H1 (cell line): ENCODE data around the gene GJD3. TPM values are rescaled to one million over a fixed set of nuclear protein-coding genes. Genes with fewer than 3 reads are reported as not detected.

Source experiments
- CTCF ChIA-PET: fragments of 300-600 bp; sonication (Branson Sonifier 250); formaldehyde crosslinking; loops from one replicate; lab custom pipeline; 2021; ENCODE audit not compliant: partially characterized antibody; lab: Charles Lee
- POLR2A ChIA-PET: fragments of 300-600 bp; sonication (Branson Sonifier 250); formaldehyde crosslinking; loops from one replicate; lab custom pipeline; 2021; ENCODE audit warnings: inconsistent platforms; ENCODE audit not compliant: partially characterized antibody; lab: Charles Lee
- DNase-seq, 2 experiments: peaks; one replicate each; pipeline versions ENCODE4 v3.0.0 to v3.0.0-alpha.2; 2010 to 2022; ENCODE audit warnings: low spot score in 2 of 2, low read depth in 1 of 2, mixed read lengths in 1 of 2
- FAIRE-seq: peaks from 2 replicates; lab custom pipeline; 2011; peaks lifted over from hg19 to GRCh38; lab: Jason Lieb, UNC
- H2AFZ ChIP-seq: 2 replicates; pipeline ENCODE4 v1.8.1; 2012; ENCODE audit warnings: low read length, inconsistent platforms
- H2AK5ac ChIP-seq: 2 replicates; pipeline ENCODE4 v1.6.1; 2013; ENCODE audit warnings: low read depth, low read length
- H2BK120ac ChIP-seq: replicated peaks from 2 replicates; pipeline ENCODE3; 2013; ENCODE audit warnings: low read depth, low read length, inconsistent platforms
- H2BK12ac ChIP-seq: 2 replicates; pipeline ENCODE4 v1.6.1; 2013; ENCODE audit warnings: low read depth, low read length
- H2BK15ac ChIP-seq: 2 replicates; pipeline ENCODE4 v1.6.1; 2013; ENCODE audit warnings: low read length
- H2BK20ac ChIP-seq: 2 replicates; pipeline ENCODE4 v1.6.1; 2013; ENCODE audit warnings: low read length
- H2BK5ac ChIP-seq: 2 replicates; pipeline ENCODE4 v1.6.1; 2013; ENCODE audit warnings: low read depth, low read length
- H3K14ac ChIP-seq: 2 replicates; pipeline ENCODE4 v1.6.1; 2013; ENCODE audit warnings: inconsistent platforms; ENCODE audit not compliant: insufficient read length
- H3K18ac ChIP-seq: 2 replicates; pipeline ENCODE4 v1.6.1; 2013; ENCODE audit warnings: low read length; ENCODE audit errors: extremely low read depth
- H3K23ac ChIP-seq: 2 replicates; pipeline ENCODE4 v1.6.1; 2013; ENCODE audit warnings: inconsistent platforms; ENCODE audit not compliant: insufficient read length
- H3K23me2 ChIP-seq: 2 replicates; pipeline ENCODE4 v1.6.1; 2013; ENCODE audit warnings: low read depth, low read length
- H3K27ac ChIP-seq: 2 replicates; pipeline ENCODE4 v1.6.1; 2011; ENCODE audit warnings: low read depth, low read length, inconsistent platforms
- H3K27me3 ChIP-seq, 4 experiments: replicated peaks in 1 of 4; 1 replicate in 1 of 4; 2 replicates in 3 of 4; pipeline versions ENCODE4 v1.6.1 to v1.8.1; 2011 to 2013; ENCODE audit warnings: low read length in 3 of 4, mild to moderate bottlenecking in 3 of 4, inconsistent platforms in 2 of 4, mixed read lengths in 2 of 4, moderate library complexity in 1 of 4; ENCODE audit not compliant: control insufficient read depth in 3 of 4, insufficient read depth in 3 of 4; ENCODE audit errors: extremely low read depth in 1 of 4
- H3K36me3 ChIP-seq, 4 experiments: 2 replicates each; pipeline versions ENCODE4 v1.6.1 to v1.8.1; 2011 to 2013; ENCODE audit warnings: mild to moderate bottlenecking in 4 of 4, low read length in 3 of 4, moderate library complexity in 2 of 4, control low read depth in 1 of 4, inconsistent platforms in 1 of 4; ENCODE audit not compliant: insufficient read depth in 4 of 4, control insufficient read depth in 2 of 4
- H3K4ac ChIP-seq: replicated peaks from 2 replicates; pipeline ENCODE3; 2013; ENCODE audit warnings: low read length, low read depth, mixed read lengths, inconsistent platforms; ENCODE audit not compliant: insufficient read length
- H3K4me1 ChIP-seq, 4 experiments: replicated peaks in 1 of 4; 1 replicate in 1 of 4; 2 replicates in 3 of 4; pipeline versions ENCODE4 v1.6.1 to v1.8.1; 2011 to 2013; ENCODE audit warnings: low read length in 3 of 4, inconsistent platforms in 2 of 4, mixed read lengths in 1 of 4; ENCODE audit not compliant: insufficient read depth in 4 of 4, control insufficient read depth in 3 of 4
- H3K4me2 ChIP-seq, 2 experiments: 2 replicates each; pipeline versions ENCODE4 v1.6.1 to v1.8.1; 2011 to 2013; ENCODE audit warnings: low read depth in 2 of 2, low read length in 2 of 2, control low read depth in 1 of 2, inconsistent platforms in 1 of 2, mild to moderate bottlenecking in 1 of 2; ENCODE audit not compliant: insufficient read depth in 1 of 2
- H3K4me3 ChIP-seq, 4 experiments: fragments of 200-600, 300-600 bp in 1 of 4; sonication (generic), shearing (Covaris generic), sonication (Bioruptor Twin) in 1 of 4; 2 replicates each; pipeline versions ENCODE4 v1.5.1 to v1.8.1; 2011 to 2016; ENCODE audit warnings: low read length in 4 of 4, low read depth in 3 of 4, control low read depth in 2 of 4, inconsistent platforms in 2 of 4, mild to moderate bottlenecking in 2 of 4, mixed read lengths in 1 of 4, moderate library complexity in 1 of 4; ENCODE audit not compliant: insufficient read depth in 2 of 4; ENCODE audit errors: extremely low read depth in 1 of 4
- H3K56ac ChIP-seq: replicated peaks from 2 replicates; pipeline ENCODE3; 2013; ENCODE audit warnings: low read depth, mild to moderate bottlenecking, mixed read lengths, low read length, inconsistent platforms; ENCODE audit not compliant: insufficient read length
- H3K79me1 ChIP-seq: 2 replicates; pipeline ENCODE4 v1.6.1; 2013; ENCODE audit warnings: low read depth, low read length, control low read depth
- H3K79me2 ChIP-seq, 2 experiments: 2 replicates each; pipeline versions ENCODE4 v1.6.1 to v1.8.1; 2012 to 2013; ENCODE audit warnings: low read length in 2 of 2, mild to moderate bottlenecking in 2 of 2, inconsistent platforms in 1 of 2; ENCODE audit not compliant: insufficient read depth in 2 of 2, control insufficient read depth in 1 of 2
- H3K9ac ChIP-seq, 4 experiments: replicated peaks in 1 of 4; 1 replicate in 1 of 4; 2 replicates in 3 of 4; pipeline versions ENCODE4 v1.6.1 to v1.8.1; 2011 to 2013; ENCODE audit warnings: low read depth in 3 of 4, low read length in 3 of 4, control low read depth in 2 of 4, mild to moderate bottlenecking in 2 of 4, moderate library complexity in 2 of 4, inconsistent platforms in 1 of 4; ENCODE audit errors: extremely low read depth in 1 of 4
- H3K9me3 ChIP-seq, 2 experiments: 2 replicates each; pipeline versions ENCODE4 v1.6.1 to v1.8.1; 2012 to 2013; ENCODE audit warnings: mild to moderate bottlenecking in 2 of 2, moderate library complexity in 2 of 2, control low read depth in 1 of 2, inconsistent platforms in 1 of 2, low read depth in 1 of 2, low read length in 1 of 2, mixed read lengths in 1 of 2; ENCODE audit not compliant: insufficient read depth in 2 of 2
- H4K20me1 ChIP-seq, 2 experiments: replicated peaks in 1 of 2; 2 replicates each; pipeline versions ENCODE3 to v1.8.1; 2011 to 2013; ENCODE audit warnings: inconsistent platforms in 2 of 2, low read length in 2 of 2, mild to moderate bottlenecking in 1 of 2; ENCODE audit not compliant: insufficient read depth in 2 of 2, control insufficient read depth in 1 of 2
- H4K5ac ChIP-seq: 2 replicates; pipeline ENCODE4 v1.6.1; 2013; ENCODE audit warnings: low read length, low read depth, mixed read lengths, inconsistent platforms; ENCODE audit not compliant: insufficient read length
- H4K8ac ChIP-seq: 2 replicates; pipeline ENCODE4 v1.8.0; 2013; ENCODE audit warnings: mild to moderate bottlenecking, moderate library complexity, low read length, inconsistent platforms; ENCODE audit not compliant: insufficient read depth; ENCODE audit errors: extremely low read depth
- H4K91ac ChIP-seq: replicated peaks from 2 replicates; pipeline ENCODE3; 2013; ENCODE audit warnings: low read length, mixed read lengths, inconsistent platforms; ENCODE audit not compliant: insufficient read length
- BACH1 ChIP-seq: IDR thresholded peaks from 2 replicates; pipeline ENCODE4 v1.6.1; 2012; ENCODE audit warnings: low read length, improper control_type of control experiment
- BCL11A ChIP-seq, 2 experiments: IDR thresholded peaks; one replicate each; pipeline ENCODE4 v1.6.1; 2011; ENCODE audit warnings: low read depth in 2 of 2, low read length in 2 of 2, mild to moderate bottlenecking in 2 of 2
- CBX5 ChIP-seq: fragments of 300-800, 300-1000 bp; sonication (generic); IDR thresholded peaks from 2 replicates; pipeline ENCODE4 v1.7.1; 2016; ENCODE audit warnings: antibody characterized with exemption, low read length, low read depth
- CEBPB ChIP-seq: IDR thresholded peaks from 2 replicates; pipeline ENCODE4 v1.6.1; 2012; ENCODE audit warnings: low read depth, low read length
- CHD1 ChIP-seq: IDR thresholded peaks from 2 replicates; pipeline ENCODE4 v1.6.1; 2012; ENCODE audit warnings: low read depth, low read length, improper control_type of control experiment
- CHD2 ChIP-seq: IDR thresholded peaks from 2 replicates; pipeline ENCODE4 v1.6.1; 2012; ENCODE audit warnings: low read length, improper control_type of control experiment
- CREB1 ChIP-seq: IDR thresholded peaks from 2 replicates; pipeline ENCODE4 v1.6.1; 2012; ENCODE audit warnings: inconsistent platforms
- FOSL1 ChIP-seq: IDR thresholded peaks from 2 replicates; pipeline ENCODE4 v1.6.1; 2011; ENCODE audit warnings: mild to moderate bottlenecking, low read depth, low read length, moderate library complexity; ENCODE audit not compliant: insufficient read depth
- KDM4A ChIP-seq: IDR thresholded peaks from one replicate; pipeline ENCODE4 v1.7.1; 2012; ENCODE audit warnings: low read depth, mild to moderate bottlenecking, moderate library complexity, low read length, inconsistent platforms; ENCODE audit not compliant: severe bottlenecking
- PHF8 ChIP-seq: fragments of 200-600 bp; sonication (generic); conservative IDR thresholded peaks from 2 replicates; pipeline ENCODE4 v1.7.1; 2012; ENCODE audit warnings: low read depth, mild to moderate bottlenecking, inconsistent platforms, low read length, moderate library complexity
- RAD21 ChIP-seq, 2 experiments: IDR thresholded peaks in 1 of 2; conservative IDR thresholded peaks in 1 of 2; 2 replicates each; pipeline ENCODE4 v1.6.1; 2011; ENCODE audit warnings: low read depth in 2 of 2, low read length in 2 of 2, improper control_type of control experiment in 1 of 2, inconsistent platforms in 1 of 2, mild to moderate bottlenecking in 1 of 2, moderate library complexity in 1 of 2
- SIN3A ChIP-seq, 2 experiments: IDR thresholded peaks in 1 of 2; conservative IDR thresholded peaks in 1 of 2; 2 replicates each; pipeline ENCODE4 v1.6.1; 2011 to 2012; ENCODE audit warnings: low read length in 2 of 2, improper control_type of control experiment in 1 of 2, low read depth in 1 of 2, mild to moderate bottlenecking in 1 of 2
- SIRT6 ChIP-seq: IDR thresholded peaks from one replicate; pipeline ENCODE4 v1.7.1; 2012; ENCODE audit warnings: low read length, inconsistent platforms
- SP1 ChIP-seq: IDR thresholded peaks from 2 replicates; pipeline ENCODE4 v1.6.1; 2011; ENCODE audit warnings: low read depth, low read length
- SP2 ChIP-seq: IDR thresholded peaks from 2 replicates; pipeline ENCODE4 v1.6.1; 2012; ENCODE audit warnings: mild to moderate bottlenecking, low read length, inconsistent platforms
- WGBS, 2 experiments: shearing (Covaris generic) in 1 of 2; methylation state at CpG; one replicate each; pipeline versions ENCODE4 v1.1.6 to v1.1.7; 2013 to 2015; ENCODE audit warnings: low lambda C conversion rate in 2 of 2, mixed read lengths in 2 of 2, inconsistent platforms in 1 of 2, low coverage in 1 of 2, missing lambda C conversion rate in 1 of 2; ENCODE audit not compliant: insufficient replicate concordance in 2 of 2, insufficient coverage in 1 of 2, insufficient read length in 1 of 2; ENCODE audit errors: extremely low coverage in 1 of 2, missing lambda C conversion rate in 1 of 2; 5-methylcytosine and 5-hydroxymethylcytosine counted together
- polyA plus RNA-seq, 7 experiments: library from polyadenylated mRNA; depleted of rRNA in 3 of 7; stranded (reverse) in 5 of 7; unstranded in 2 of 7; fragments of >200 nt in 5 of 7; fragments of 200-250 nt in 2 of 7; gene quantifications; 1 replicate in 5 of 7; 2 replicates in 1 of 7; 4 replicates in 1 of 7; pipeline versions ENCODE4 v1.2.1 to v1.2.3, GENCODE V29; 2011 to 2013; ENCODE audit warnings: missing spikeins in 2 of 7, mixed read lengths in 2 of 7
- total RNA-seq: library from RNA; stranded (reverse); fragmentation: NEBNext Ultra II Directional; extraction: Animal tissue kit (Norgen Biotek cat#: 25700); gene quantifications from 2 replicates; pipeline ENCODE4 v1.2.1, GENCODE V29; 2021

Gene GJD3
- total and polyA plus RNA-seq, 2 of the 8 experiments (the other 6 are each of a cell fraction or from before 2014, with no cell fraction given): 0.53 to 1.9 TPM

DNA sequence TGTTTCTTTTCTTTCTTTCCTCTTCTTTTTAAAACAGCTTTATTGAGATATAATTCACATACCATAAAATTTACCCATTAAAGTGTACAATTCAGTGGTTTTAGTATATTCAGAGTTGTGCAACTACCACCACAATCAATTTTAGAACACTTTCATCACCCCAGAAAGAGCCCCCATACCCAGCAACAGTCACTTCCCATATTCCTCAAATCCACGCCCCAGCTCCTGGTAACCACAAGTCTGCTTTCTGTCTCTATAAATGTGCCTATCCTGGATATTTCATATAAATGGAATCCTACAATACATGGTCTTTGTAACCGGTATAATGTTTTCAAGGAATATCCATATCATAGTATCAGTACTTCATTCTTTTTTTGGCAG lies 36.2 kb downstream of the GJD3 start:
- POLR2A ChIA-PET: interaction anchor here (0.6 to 2.5 kb wide), 6 partner anchors 9 to 23 kb away, joined by 3 to 21 read pairs (median 4); no protein-coding TSS in a partner anchor
- no peaks in the 10 kb centered on the region for H3K36me3 ChIP-seq
- DNase-seq (no peak), FAIRE-seq (no peak)
- no peak overlapping the region for H3K9ac ChIP-seq
- WGBS, 2 experiments: 96% methylated on average over 2 of the region's 2 CpGs; no CpG with 5 or more reads in 1 of the 2 experiments
- H2AK5ac ChIP-seq: no peak overlapping the region
- no peak overlapping the region for H3K4ac ChIP-seq
- no peaks in the 10 kb centered on the region for H3K9me3 ChIP-seq
- H2BK20ac ChIP-seq: no peak overlapping the region
- H3K4me1 ChIP-seq: peaks cover 0 to 4% (median 1%) of the 10 kb centered on the region in 4 experiments; a peak in 3 of 7 replicates
- H2BK15ac ChIP-seq: no peak overlapping the region
- no peak overlapping the region for H2BK12ac ChIP-seq
- no peak overlapping the region for H2BK5ac ChIP-seq
- H2AFZ ChIP-seq: no peak overlapping the region
- H4K20me1 ChIP-seq: peaks cover 14 to 23% of the 10 kb centered on the region in 2 experiments
- no peak overlapping the region for H4K91ac ChIP-seq
- H3K23me2 ChIP-seq: no peaks in the 10 kb centered on the region
- H3K18ac ChIP-seq: no peak overlapping the region
- H3K56ac ChIP-seq: no peak overlapping the region
- no peak overlapping the region for H3K27ac ChIP-seq
- no peak overlapping the region for H3K14ac ChIP-seq
- H3K23ac ChIP-seq: no peak overlapping the region
- TF ChIP-seq SIN3A (conservative IDR thresholded peaks at IDR 0.05 in 1 of 2, IDR thresholded peaks at IDR 0.05 in 1 of 2; ENCODE audit: low read depth in 1 of 2, low read length in 2 of 2) (no peak), CREB1 (no peak), CHD1 (no peak), SP1 (no peak), FOSL1 (no peak), CHD2 (no peak), SP2 (no peak), PHF8 (no peak), CEBPB (no peak), SIRT6 (no peak), BACH1 (no peak), CBX5 (no peak), KDM4A (no peak), BCL11A (IDR thresholded peaks at IDR 0.05; ENCODE audit: low read depth in 2 of 2, low read length in 2 of 2) (no peak), RAD21 (IDR thresholded peaks at IDR 0.05 in 1 of 2, conservative IDR thresholded peaks at IDR 0.05 in 1 of 2; ENCODE audit: low read depth in 2 of 2, low read length in 2 of 2) (no peak)
- H4K8ac ChIP-seq: no peak overlapping the region
- no peak overlapping the region for H3K4me3 ChIP-seq
- no peak overlapping the region for H3K4me2 ChIP-seq
- H3K27me3 ChIP-seq: no peaks in the 10 kb centered on the region
- H3K79me2 ChIP-seq: peaks cover 0 to 6% of the 10 kb centered on the region in 2 experiments; a peak in 1 of 4 replicates
- CTCF ChIA-PET: interaction anchor here (0.9 to 39.2 kb wide), 6 partner anchors 9 to 231 kb away, joined by 3 to 1198 read pairs (median 6); partner anchors contain the start of gene GJD3
- no peak overlapping the region for H2BK120ac ChIP-seq
- no peak overlapping the region for H4K5ac ChIP-seq
- peaks cover 17% of the 10 kb centered on the region for H3K79me1 ChIP-seq
